ENCODE measurements around the gene ZNF385B.

GRCh38 chr2:179536185-179536584 lies 325.2 kb downstream of the ZNF385B start:
- TF ChIP-seq POLR2A (IDR thresholded peaks at IDR 0.05) (no peak), CTCF (IDR thresholded peaks at IDR 0.05) (no peak), POLR2AphosphoS5 (IDR thresholded peaks at IDR 0.05) (no peak)
